Inflammatory macrophage (primary cell): ENCODE results near the gene GNG4.
"Not testable (repeated sequence)": the region's sequence is repeated elsewhere in the genome, so short reads cannot be mapped to it uniquely, and the experiment has no call there.

Experiments
- DNase-seq, 2 donors: peaks; one replicate each; pipeline ENCODE4 v3.0.0-alpha.2; 2020 to 2022

GNG4 gene

GRCh38 chr1:235624721-235625333 lies 24.8 kb downstream of the GNG4 start:
- DNase-seq: peak in 1 of 2 donors; percentile 40

DNA sequence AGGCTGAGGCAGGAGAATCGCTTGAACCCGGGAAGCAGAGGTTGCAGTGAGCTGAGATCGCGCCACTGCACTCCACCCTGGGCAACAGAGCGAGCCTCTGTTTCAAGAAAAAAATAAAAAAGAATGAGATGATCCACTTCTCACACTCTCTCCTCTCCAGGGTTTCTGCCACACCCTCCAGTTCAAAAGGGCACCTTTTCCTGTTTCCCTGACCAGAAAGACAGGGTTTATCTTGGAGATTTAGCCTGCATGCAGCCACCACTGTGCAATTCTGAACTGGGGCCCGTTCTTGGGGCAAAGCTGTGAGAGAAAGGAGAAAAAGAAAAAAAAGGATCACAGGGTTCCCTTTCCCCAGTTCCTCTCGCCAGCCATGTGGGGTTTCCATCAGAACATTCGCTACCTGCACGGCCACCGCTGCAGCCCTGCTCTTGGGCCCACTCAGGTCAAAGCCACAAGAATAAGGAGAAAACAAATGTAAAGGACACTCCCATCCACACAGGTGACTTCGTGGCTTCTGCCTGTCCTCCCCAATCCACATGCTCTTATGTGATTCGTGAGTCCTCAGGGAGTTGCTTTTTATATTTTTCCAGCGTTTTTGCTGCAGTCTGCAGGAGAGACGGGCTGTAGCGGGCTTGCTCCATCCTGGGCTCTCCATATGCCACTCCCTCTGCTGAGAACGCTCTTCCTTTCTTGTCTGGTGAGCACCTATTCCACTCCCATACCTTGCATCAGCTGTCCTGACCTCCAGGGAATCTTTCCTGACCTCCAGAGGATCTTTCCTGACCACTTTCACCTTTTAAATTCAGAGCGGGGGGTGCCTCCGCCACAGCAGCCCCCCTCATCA lies 26.4 kb downstream of the GNG4 start:
- DNase-seq: no peak

DNA sequence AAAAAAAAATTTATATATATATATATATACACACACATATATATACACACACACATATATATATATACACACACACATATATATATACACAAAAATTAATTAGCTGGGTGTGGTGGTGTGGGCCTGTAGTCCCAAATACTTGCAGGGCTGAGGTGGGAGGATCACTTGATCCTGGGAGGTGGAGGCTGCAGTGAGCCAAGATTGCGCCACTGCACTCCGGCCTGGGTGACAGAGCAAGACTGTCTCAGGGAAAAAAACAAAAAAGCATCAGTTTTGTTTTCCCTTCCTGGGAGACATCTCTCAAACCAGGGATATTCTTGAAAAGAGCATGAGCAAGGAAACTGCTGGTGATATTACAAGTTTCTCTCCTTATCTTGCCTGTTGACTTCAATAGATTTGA lies 30.4 kb downstream of the GNG4 start:
- not testable (repeated sequence) for DNase-seq

DNA sequence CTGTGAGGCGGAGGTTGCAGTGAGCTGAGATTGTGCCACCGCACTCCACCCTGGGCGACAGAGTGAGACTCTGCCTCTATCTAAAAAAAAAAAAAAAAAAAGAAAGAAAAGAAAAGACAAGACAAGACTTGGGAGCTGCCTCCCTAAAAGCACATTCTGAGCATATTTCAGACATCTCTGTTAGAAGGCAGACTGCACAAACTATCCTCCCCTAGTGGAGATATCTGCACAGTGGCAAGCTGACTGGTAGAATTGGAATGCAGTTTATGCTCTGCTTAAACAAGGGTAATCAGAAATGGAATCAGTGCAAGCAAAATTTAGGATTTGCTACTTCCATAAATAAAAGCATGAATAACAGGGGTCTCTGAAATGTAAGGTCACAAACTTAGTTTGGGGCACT lies 31.8 kb downstream of the GNG4 start:
- no peak for DNase-seq

GRCh38 chr1:235617140-235617539 lies 32.4 kb downstream of the GNG4 start:
- no peak for DNase-seq

DNA sequence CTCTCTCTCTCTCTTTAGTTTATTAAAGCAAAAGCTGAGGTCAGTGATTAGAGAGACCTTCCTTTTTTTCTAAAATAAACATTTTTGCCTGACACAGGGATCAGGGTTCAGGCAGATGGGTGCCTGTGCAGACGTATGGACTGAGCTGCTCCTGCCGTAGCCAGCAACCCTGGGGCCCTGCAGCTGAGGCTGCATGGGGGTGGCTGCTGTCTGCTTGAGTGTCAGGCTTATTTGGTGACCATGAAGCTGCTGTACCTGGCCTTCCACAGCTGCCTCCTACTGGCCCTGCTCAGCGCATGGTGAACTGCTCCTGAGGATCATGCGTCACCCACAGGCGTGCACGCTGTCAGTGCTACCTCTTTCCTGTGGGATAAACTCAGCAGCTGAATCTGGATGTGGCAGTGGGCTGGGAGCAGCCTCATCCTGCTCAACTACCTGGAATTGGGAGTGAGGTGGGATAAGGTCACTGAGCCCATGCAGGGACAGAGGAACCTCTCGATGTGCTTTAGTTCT lies 35.1 kb downstream of the GNG4 start:
- no peak for DNase-seq

GRCh38 chr1:235613602-235614001 lies 36.0 kb downstream of the GNG4 start:
- no peak for DNase-seq

DNA sequence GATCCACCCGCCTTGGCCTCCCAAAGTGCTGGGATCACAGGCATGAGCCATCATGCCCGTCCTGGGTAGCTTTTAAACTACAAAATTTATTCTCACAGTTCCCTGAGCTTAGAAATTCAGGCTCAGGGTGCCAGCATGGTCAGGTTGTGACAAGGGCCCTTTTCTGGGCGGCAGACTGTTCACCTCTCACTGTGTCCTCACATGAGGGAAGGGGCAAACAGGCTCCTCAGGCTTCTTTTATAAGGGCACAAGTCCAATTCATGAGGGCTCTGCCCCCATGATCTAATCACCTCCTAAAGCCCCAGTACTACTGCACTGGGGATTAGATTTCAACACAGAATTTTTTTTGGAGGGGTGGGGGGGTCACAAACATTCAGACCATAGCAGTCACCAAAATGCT lies 36.8 kb downstream of the GNG4 start:
- no peak for DNase-seq

- no peak for DNase-seq
Measured at GRCh38 chr1:235610157-235610556, 39.4 kb downstream of the GNG4 start.

GRCh38 chr1:235608278-235608677 lies 41.3 kb downstream of the GNG4 start:
- DNase-seq: no peak

DNA sequence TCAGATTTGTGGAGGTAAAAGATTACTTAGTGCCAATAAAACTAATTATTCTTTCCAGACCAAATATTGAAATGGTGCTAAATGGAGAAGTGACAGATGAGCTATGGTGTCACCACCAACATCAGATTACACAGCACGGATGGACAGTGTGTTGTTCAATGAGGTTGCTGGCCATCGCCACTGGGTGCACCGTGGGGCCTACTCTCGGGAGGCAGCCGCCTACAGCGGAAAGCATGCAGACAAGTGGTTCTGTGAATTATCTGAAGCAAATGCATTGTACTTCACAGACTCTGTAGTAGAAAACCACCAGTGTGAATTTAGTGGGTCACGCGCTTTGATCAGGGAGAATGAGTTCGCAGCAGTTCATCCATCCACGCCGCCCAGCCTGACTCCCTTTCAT lies 42.3 kb downstream of the GNG4 start:
- DNase-seq: no peak

GRCh38 chr1:235601104-235601503 lies 48.5 kb downstream of the GNG4 start:
- peak; percentile 11 to 24 for DNase-seq

DNA sequence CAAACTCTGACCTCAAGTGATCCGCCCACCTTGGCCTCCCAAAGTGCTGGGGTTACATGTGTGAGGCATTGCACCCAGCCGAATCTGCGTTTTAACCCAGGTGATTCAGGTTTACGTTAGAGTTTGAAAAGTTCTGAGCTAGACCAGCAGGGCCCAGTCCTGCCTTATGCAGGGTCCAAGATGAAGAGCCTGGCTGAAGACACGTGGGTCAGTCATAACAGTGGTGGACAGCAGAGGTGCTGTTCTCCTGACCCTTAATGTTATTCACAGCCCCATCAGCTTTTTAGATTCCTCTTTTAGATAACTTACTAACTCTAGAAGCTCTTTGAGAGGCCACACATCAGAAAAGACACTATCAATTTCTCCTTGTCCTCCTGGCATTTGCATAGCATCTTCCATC lies 50.0 kb downstream of the GNG4 start:
- no peak for DNase-seq

GRCh38 chr1:235597867-235598553 lies 51.6 kb downstream of the GNG4 start:
- DNase-seq: peak in 1 of 2 donors; percentile 18

DNA sequence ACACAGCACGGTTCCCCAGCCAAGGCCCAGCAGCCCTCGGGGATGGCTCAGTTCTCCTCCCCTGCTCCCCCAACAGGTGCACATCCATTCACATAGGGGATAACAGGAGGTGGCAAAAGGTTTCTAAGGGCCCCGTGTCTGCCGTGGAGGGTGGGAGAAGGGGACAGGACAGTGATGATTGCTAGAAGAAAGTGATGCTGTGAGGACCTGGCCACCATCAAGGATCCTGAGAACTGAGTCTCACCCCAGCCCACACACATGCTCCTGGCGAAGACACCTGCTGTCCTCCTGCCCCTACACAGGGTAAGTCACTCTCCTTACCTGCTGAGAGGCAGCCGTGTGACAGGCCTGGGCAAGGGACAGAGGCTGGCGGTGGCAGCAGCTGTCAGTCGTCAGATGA lies 54.5 kb downstream of the GNG4 start:
- DNase-seq: no peak

DNA sequence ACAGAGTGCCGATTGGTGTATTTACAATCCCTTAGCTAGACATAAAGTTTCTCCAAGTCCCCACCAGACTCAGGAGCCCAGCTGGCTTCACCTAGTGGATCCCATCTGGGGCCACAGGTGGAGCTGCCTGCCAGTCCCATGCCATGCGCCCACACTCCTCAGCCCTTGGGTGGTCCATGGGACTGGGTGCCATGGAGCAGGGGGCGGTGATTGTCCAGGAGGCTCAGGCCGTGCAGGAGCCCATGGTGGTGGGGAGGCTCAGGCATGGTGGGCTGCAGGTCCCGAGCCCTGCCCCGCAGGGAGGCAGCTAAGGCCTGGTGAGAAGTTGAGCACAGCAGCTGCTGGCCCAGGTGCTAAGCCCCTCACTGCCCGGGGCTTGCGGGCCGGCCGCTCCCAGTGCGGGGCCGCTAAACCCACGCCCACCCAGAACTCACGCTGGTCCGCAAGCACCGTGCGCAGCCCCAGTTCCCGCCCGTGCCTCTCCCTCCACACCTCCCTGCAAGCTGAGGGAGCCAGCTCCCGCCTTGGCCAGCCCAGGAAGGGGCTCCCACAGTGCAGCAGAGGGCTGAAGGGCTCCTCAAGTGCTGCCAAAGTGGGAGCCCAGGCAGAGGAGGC lies 55.2 kb downstream of the GNG4 start:
- not testable (repeated sequence) for DNase-seq

GRCh38 chr1:235588916-235589515 lies 60.6 kb downstream of the GNG4 start:
- DNase-seq: no peak

DNA sequence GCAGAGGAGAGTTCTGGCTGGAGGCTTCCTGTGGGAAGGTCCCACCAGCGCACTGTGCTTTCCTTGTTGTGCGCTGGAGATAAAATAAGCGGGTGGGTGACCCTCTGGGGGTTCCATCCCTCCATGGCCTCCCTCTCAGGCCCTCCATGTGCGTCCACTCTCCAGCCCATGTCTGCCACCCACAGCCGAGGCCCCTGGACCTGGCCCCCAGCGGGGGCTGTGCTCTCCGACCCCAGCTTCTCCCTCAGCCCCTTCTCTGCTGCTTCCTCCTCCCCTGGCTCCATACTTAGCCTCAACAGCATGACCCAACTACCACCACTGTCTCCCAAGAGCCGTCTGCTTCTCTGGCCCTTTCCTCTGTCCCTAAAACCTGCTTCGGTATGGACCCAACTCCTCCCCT lies 61.4 kb downstream of the GNG4 start:
- no peak for DNase-seq

DNA sequence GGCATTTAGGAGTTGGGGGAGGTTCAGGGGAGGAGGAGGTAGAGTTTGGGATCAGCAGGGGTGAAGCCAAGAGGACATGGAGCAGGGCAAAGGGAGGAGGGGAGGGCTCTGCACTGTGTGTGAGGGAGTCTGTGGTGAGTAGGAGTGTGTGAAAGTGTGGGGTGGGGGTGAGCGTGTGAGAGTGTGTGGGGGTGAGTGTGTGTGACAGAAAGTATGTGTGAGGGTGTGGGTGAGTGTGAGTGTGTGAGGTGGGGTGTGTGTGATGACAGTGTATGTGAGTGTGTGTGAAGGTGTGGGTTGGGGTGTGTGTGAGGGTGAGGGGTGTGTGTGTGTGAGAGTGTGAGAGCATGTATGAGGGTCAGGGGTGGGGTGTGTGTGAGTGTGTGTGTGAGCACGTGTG lies 62.6 kb downstream of the GNG4 start:
- no peak for DNase-seq

DNA sequence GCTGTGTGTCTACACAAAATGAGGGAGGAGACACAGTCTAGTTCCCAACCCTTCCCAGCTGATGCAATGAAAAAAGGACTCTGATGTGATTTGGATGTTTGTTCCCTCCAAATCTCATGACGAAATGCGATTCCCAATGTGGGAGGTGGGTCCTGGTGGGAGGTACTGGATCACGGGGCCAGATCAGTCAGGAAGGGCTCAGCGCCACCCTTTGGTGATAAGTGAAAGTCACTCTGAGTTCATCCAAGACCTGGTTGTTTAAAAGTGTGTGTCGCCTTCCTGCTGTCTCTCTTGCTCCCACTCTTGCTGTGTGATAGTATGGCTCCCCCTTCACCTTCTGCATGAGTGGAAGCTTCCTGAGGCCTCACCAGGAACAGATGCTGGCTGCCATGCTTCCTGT lies 63.2 kb downstream of the GNG4 start:
- no peak for DNase-seq

GRCh38 chr1:235584973-235585372 lies 64.6 kb downstream of the GNG4 start:
- DNase-seq: no peak

GRCh38 chr1:235583511-235584001 lies 66.0 kb downstream of the GNG4 start:
- DNase-seq: peak in 1 of 2 donors; percentile 16
